Activated gamma-delta T cell treated with anti-CD3 and anti-CD28 coated beads, Interleukin-2, amount 50 U/mL, for 16 hours (primary cell): ENCODE results near the gene NUDT19.
"Not testable (repeated sequence)": the region's sequence is repeated elsewhere in the genome, so short reads cannot be mapped to it uniquely, and the experiment has no call there.

Source experiments
- DNase-seq: peaks from one replicate; pipeline ENCODE4 v3.0.0-alpha.2; 2020; ENCODE audit warnings: low read depth

The NUDT19 gene

DNA sequence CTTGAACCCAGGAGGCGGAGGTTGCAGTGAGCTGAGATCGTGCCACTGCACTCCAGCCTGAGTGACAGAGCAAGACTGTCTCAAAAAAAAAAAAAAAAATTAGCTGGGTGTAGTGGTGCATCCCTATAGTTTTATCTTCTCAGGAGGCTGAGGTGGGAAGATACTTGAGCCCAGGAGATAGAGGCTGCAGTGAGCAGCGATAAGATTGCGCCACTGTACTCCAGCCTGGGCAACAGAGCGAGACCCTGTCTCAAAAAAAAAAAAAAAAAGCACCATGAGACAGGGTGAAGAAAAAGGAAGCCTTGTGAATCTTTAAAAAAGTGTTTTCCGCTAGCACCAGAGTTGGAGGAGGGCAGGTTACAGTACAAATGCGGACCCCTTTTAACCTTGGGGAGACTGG, 24.6 kb downstream of the NUDT19 start:
- not testable (repeated sequence) for DNase-seq

DNA sequence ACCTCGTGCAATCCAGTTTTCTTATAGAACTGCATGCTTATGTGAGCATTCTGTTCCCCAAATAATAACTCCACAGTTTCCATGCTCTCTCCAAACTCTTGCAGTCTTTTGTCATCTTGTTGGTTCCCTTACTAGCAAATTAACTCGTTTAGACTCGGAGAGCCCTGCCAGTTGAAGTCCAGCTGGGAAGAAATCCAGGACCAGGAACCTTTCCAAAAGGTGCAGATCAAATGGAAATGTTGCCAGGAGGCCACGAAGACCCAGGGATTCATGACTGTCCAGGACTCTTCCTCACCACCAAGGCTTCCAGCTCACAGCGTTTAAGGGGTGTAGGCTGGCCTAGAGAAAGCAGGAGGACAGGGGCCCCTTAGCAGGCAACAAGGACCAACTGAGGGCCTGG, 25.9 kb downstream of the NUDT19 start:
- no peak for DNase-seq

DNA sequence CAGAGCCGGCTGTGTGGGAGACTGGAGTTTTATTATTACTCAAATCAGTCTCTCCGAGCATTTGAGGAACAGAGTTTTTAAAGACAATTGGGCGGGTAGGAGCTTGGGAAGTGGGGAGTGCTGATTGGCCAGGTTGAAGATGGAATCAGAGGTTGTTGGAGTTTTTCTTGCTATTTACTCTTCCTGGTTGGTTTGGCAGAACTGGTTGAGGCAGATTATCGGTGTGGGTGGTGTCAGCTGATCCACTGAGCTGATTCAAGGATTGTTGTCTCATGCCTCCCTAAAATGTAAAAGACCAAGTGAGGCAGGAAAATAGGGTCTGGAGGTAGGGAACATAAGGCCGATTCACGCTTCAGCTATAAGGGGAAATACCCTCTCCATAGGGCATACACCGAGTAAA, 26.7 kb downstream of the NUDT19 start:
- DNase-seq, result no peak

DNA sequence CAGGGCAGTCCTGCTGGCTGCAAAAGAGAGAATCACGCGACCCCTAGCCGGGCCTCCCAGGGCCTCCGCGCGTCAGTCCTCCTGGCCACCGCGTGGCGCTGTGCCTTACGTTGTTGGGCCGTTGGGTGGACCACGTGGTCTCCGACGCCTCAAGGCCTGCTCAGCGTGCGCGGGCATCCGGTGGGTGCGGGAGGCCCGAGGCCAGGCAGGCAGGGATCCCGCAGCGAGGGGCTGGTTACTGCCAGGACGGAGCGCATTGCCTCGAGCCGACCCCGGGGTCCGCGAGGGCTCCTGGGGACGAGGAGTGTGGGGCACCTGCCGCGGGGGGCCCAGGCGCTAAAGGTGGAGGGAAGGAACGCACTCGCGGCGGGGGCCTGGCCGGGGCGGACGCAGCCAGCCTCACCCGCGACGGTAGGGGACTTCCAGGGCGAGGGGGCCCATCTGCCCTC, 28.0 kb downstream of the NUDT19 start, which contains the start of gene TDRD12:
Gene TDRD12, plus strand, starts transcription at position 157 of the 449 bp plus-strand sequence. CDS start 306 bp downstream, outside the sequence.
- DNase-seq, result no peak

DNA sequence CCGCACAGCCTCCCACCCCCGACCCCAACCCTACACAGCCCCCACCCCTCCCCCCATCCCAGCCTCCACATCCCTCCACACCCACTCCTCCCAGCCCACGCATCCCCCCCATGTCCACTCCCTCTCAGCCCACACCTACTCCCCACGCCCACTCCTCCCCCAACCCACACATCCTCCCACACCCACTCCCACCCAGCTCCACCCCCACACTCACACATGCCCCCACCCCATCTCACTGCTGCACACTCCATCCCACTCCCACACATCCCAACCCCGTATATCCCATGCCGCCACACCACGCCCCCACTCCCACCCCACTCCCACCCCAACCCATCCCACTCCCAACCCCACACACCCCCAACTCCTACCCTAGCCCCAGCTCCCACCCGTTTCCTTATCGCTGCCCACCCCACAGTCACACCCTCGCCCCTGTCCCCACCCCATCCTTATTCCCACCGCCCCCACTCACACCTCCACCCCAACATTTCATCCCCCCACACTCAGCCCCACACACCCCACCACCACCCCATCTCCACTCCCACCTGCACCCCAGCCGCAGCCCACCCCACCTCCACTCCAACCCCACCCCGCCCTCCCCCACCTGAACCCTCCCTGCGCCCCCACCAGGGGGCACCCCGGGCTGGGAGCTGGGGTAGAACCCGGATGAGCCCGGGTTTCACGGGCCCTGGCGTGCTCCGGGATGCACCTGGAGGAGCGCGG, 28.8 kb downstream of the NUDT19 start:
- DNase-seq, result no peak

DNA sequence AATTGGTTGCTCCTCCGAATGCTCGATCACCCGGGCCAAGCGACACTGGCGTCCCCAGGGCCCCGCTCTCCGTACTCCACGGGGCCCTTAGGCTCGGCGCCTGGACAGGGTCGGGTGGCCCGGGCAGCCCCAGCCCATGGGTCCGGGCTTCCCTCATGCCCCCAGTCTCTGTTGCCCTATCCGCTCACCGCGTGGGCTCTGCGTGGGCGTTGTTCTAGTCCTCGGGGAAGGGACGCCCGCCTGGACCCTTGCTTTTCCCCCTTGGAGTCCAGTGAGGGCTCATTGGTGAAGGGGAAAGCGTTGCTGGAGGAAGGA, 29.3 kb downstream of the NUDT19 start:
- no peak for DNase-seq

DNA sequence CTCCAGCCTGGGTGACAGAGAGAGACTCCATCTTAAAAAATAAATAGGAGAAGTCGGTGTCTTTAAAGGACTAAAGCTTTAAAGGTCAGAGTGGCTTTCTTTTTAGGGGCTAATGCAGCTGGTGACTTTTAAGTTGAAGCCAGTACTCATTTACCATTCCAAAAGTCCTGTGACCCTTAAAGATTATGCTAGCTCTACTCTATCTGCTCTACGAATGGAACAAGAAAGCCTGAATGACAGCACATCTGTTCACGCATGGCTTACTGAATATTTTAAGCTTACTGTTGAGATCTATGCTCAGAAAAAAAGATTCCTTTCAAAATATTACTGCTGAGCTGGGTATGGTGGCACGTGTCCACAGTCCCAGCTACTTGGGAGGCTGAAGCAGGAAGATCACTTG, 44.3 kb downstream of the NUDT19 start:
- DNase-seq, result no peak

DNA sequence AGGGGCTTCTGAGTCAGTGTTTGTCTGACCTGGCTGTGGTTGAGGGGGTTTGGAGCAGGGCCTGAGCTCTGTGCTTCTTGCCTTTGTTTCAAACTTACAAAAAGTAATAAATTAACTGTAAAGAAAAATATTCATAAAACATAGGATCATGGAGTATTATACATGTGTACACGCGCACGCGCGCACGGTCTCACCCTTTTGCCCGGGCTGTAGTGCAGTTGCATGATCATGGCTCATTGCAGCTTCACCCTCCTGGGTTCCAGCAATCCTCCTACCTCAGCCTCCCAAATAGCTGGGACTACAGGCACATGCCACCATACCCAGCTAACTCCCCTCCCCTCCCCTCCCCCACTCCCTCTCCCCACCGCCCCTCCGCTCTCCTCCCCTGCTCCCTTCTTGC, 51.4 kb downstream of the NUDT19 start:
- no peak for DNase-seq

DNA sequence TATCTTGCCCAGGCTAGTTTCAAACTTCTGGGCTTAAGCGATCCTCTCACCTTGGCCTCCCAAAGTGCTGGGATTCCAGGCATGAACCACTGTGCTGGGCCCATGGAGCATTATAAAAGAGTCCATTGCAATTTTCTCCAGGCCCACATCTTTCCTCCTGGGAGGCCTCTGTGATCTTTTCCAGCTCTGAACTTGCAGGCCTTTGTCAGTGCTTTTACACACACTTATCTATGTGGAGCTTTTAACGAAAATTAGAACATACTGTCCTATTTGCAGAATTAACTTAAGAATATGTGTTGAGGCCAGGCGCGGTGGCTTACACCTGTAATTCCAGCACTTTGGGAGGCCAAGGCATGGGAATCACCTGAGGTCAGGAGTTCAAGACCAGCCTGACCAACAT, 51.8 kb downstream of the NUDT19 start:
- no peak for DNase-seq

DNA sequence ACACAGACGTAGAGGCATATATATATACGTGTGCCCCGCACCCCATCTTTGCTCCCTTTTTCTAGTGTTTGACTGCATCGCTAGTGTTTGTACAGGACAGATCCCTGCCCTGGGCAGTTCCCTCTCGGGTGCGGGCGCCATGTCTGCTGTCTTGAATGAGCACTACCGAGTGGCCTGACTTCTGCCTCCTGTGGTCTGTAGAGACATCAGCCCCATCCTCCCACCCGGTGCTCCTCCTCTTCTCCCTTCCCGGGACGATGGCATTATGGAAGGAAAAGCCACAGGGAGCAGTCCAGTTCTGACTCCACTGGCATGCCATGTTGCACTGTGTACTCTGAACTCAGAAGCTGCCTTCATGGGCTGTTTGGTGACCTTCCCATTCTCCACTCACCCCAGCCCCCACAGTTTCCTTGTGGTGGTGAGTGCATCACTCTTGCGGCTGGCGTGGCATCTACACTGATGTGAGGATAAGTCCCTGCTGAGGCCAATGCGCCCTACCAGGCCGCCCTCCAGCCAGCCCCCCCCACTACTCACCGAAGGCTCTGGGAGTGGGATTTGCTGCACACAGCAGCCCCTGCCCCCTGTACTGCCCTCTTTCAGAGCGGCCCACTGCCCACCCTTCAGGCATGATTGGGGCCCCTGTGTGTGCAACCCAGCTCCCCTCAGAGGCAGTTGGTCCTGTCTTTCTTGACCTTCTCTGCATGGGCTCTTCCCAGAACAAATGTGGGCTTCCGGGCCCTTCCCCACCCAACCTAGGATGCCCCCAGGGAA, 53.1 kb downstream of the NUDT19 start:
- no peak for DNase-seq

DNA sequence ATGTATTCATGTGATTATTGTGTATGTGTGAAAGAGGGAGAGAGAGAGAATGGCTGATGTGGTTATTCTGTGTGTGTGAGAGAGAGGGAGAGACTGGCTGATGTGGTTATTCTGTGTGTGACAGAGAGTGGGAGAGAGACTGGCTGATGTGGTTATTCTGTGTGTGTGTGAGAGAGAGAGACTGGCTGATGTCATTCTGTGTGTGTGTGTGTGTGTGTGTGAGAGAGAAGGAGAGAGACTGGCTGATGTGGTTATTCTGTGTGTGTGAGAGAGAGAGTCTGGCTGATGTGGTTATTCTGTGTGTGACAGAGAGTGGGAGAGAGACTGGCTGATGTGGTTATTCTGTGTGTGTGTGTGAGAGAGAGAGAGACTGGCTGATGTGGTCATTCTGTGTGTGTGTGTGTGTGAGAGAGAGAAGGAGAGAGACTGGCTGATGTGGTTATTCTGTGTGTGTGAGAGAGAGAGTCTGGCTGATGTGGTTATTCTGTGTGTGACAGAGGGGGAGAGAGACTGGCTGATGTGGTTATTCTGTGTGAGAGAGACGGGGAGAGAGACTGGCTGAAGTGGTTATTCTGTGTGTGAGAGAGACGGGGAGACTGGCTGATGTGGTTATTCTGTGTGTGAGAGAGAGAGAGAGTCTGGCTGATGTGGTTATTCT, 54.1 kb downstream of the NUDT19 start:
- DNase-seq, result peak; percentile 12

DNA sequence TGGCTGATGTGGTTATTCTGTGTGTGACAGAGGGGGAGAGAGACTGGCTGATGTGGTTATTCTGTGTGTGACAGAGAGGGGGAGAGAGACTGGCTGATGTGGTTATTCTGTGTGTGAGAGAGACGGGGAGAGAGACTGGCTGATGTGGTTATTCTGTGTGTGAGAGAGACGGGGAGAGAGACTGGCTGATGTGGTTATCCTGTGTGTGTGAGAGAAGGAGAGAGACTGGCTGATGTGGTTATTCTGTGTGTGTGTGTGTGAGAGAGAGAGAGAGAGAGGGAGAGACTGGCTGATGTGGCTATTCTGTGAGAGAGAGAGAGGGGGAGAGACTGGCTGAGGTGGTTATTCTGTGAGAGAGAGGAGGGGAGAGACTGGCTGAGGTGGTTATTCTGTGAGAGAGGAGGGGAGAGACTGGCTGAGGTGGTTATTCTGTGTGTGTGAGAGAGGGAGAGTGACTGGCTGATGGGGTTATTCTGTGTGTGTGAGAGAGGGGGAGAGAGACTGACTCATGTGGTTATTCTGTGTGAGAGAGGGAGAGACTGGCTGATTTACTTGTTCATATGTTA, 55.1 kb downstream of the NUDT19 start:
- peak; percentile 8 for DNase-seq

DNA sequence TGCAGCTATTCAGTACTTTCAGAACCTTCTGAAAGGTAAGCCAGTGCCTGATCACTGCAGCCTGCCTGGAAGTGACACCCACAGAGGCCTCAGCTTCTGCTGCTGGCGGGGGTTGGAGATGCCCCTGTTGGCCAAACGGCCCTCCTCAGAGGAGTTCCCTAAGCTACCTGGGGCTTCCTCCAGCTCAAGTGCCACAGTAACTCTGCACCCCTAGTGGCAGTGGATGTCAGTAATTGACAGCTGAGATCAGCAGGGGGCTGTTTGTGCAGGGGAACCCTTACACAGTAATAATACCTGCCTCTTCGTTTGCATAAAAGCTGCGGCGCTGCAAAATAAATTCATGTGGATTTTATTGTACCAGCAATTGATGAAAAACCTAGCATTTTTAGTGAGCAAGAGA, 56.9 kb downstream of the NUDT19 start:
- DNase-seq, result peak; percentile 2

DNA sequence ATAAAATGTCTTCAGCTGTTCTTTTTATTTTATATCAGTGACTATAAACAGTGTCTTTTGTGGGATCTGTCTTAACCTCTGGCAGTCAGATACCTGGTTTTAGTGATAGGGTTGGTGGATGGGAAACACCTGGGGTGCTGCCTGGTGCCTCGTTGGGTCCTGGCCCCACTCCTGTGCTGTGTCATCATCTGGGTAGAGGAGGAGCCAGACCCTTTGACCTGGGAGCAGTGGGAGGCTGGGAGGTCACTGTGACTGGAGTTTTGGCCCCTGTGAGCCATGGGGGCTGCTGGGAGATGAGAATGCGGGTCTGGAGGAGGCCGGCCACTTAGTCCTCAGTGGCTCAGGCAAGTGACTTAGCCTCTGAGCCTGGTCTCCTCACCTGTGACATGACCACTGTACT, 57.3 kb downstream of the NUDT19 start:
- no peak for DNase-seq

DNA sequence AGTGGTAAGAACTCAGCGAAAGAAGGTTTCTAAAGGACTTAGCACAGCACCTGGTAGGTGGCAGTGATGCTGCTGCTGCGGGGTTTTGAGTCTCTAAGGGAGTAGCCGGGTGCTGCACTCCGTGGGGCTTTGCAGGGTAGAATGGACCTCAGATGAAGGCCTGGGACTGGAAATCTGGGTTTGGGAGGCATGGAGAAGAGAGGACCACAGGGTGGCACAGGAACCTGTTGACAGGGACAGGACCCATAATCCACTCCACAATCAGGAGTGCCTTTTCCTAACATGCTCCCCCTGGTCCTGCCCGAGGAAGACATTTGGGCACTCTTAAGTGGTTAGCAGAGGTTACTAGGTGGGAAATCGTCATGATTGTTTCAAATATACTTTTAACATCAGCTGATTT, 57.7 kb downstream of the NUDT19 start:
- DNase-seq, result no peak

DNA sequence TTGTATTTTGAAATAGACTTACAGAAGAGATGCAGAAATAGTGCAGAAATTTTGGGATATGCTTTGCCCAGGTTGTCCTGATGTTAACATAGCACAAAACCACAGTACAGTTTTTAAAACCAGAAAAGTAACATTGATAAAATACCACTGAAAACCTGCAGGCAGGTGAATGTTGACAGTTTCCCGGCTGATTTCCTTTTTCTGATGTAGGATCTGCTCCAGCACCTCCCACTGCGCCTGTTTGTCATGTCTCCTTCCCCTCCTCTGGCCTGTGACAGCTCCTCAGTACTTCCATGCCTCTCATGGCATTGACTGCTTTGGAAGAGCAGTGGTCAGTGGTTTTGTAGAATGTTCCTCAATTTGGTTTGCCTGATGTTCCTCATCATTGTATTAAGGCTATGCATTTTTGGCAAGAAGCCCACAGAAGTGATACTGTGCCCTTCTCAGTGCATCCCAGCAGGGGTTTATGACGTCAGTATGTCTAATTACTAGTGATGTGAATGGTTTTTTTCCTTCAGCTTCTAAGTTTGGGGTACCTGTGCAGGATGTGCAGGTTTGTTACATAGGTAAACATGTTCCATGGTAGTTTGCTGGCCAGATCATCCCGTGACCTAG, 58.9 kb downstream of the NUDT19 start:
- no peak for DNase-seq

DNA sequence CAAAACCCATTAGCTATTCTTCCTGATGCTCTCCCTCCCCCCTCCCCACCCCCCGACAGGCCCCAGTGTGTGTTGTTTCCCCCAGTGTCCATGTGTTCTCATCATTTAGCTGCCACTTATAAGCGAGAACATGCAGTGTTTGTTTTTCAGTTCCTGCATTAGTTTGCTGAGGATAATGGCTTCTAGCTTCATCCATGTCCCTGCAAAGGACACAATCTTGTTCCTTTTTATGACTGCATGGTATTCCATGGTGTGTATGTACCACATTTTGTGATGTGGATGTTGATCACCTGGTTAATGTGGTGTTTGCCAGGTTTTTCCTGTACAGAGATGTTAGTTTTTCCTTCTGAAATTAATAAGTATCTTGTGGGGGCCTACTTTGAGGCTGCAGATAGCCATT, 59.4 kb downstream of the NUDT19 start:
- DNase-seq, result no peak

DNA sequence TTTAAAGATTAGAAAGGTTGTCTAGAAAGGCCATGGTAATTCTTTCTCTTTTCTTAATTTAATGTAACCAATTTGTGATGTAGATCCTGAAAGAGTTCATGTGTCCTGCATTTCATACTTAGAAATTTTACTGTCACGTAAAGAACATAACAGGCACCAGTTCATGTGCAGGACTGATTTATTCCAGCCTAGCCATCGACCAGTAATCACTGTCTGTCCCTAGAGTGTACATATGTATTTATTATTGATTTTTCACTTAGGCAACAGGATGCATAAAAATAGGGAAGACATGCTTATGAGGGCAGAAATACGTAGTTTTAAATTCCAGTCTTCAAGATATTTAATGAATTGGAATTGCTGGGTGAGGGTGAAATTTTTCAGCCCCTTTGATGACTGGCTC, 65.6 kb downstream of the NUDT19 start:
- no peak for DNase-seq
